GM19238 (cell line): ENCODE data around the gene PTPRE.
A peak's percentile ranks its signal among the peaks of the same experiment; 100 is the strongest.

Experiments used
- DNase-seq: peaks from one replicate; pipeline ENCODE4 v3.0.0; 2011; ENCODE audit warnings: low spot score; ENCODE audit not compliant: insufficient read length

Gene PTPRE

DNA sequence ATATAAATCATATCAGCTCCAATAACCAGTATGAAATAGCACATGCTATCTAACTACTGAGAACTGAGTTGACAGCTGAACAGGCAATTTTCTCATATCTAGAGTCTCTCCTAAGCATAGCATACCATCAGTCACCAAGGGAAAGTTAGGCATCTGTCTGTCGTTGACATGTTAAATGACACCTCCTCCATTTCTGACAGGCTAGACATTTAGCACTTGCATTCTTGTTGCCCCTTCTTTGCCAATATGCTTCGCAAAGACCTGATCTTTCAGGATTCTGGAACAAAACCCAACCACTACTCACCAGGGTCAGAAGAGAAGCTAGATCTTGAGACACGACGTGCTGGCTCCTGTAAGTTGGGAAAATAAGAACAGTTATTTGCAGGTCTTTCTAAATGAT is 209.3 kb downstream of the PTPRE start:
- DNase-seq, result no peak

GRCh38 chr10:128116851-128117615 is 210.1 kb downstream of the PTPRE start:
- DNase-seq, result no peak

DNA sequence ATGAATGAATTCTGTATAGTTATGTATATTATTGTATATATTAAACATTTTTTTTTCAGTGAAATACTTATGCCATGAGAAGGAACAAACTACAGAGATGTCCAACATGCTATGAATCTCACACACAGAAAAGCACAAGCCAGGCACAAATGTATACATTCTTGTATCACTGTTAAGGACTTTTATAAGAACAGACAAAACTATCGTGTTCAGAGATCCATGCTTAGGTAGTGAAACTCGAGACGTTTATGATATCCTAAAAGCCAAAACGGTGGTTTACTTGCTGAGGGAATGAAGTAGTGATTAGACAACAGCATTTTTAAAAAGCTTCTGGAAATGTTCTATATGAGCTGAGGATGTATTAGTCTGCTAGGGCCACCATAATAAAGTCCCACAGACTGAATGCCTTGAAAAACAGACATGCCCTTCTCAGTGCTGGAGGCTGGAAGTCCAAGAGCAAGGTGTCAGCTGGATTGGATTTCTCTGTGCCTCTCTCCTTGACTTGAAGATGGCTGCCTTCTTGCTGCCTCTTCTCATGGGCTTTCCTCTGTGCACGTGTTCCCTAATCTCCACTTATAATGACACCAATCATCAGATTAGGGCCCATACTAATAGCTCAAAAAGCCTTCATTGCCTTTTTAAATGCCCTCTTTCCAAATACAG is 215.0 kb downstream of the PTPRE start:
- no peak for DNase-seq

DNA sequence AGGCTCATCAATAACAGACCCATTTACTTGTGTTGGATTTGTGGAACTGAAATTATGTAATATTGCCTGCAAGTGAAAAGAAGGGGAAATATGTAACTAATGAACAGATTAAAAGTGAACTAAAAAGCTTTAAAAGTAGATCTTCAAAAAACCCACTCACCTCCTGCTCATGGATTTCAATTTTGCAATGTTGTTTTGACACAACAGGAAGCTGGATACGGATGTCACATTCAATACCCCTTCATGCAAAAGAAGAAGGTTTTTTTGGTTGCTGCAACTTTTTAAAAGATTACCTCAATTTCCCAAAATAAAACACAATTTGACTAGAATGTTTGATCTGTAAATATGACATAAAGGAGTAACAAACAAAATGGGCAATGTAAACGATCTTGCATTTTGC is 216.0 kb downstream of the PTPRE start:
- DNase-seq, result no peak

GRCh38 chr10:128123846-128124245 is 216.9 kb downstream of the PTPRE start:
- DNase-seq, result no peak

GRCh38 chr10:128124813-128125403 is 218.0 kb downstream of the PTPRE start:
- no peak for DNase-seq

GRCh38 chr10:128125416-128125943 is 218.6 kb downstream of the PTPRE start:
- DNase-seq, result no peak

GRCh38 chr10:128125944-128126764 is 219.3 kb downstream of the PTPRE start, which contains the start of gene MKI67:
Gene MKI67 (minus strand): TSS chr10:128126423. CDS start chr10:128125667, 756 bp downstream.
- peak; percentile 88 for DNase-seq

DNA sequence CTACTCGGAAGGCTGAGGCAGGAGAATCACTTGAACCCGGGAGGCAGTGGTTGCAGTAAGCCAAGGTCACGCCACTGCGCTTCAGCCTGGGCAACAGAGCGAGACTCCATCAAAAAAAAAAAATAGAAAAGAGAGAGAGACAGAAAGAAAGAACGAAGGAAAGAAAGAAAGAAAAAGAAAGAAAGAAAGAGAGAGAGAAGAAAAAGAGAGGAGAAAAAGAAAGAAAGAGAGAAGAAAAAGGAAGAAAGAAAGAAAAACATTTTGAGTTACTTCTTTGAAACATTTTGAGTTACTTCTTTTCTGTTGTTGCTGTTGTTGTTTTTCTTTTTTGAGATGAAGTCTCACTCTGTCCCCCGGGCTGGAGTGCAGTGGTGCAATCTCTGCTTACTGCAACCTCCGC is 221.7 kb downstream of the PTPRE start:
- no peak for DNase-seq

- DNase-seq, result no peak
Observed at GRCh38 chr10:128130051-128130450, 223.1 kb downstream of the PTPRE start.
